A549 (cell line): Measurements from ENCODE around the gene IL17D.

Experiments used
- CTCF ChIP-seq: fragments of >200 bp; sonication (Bioruptor Twin); formaldehyde crosslinking; IDR thresholded peaks from 3 replicates; pipeline ENCODE4 v1.5.1; 2016
- KDM5A ChIP-seq: fragments of 200-600 bp; sonication (generic); IDR thresholded peaks from 2 replicates; pipeline ENCODE4 v1.6.1; 2016; ENCODE audit warnings: antibody characterized with exemption, mild to moderate bottlenecking
- POLR2A ChIP-seq: IDR thresholded peaks from 2 replicates; pipeline ENCODE4 v1.6.1; 2012; ENCODE audit warnings: mild to moderate bottlenecking, low read length
- SREBF2 ChIP-seq: fragments of 450-650 bp; IDR thresholded peaks from 2 replicates; pipeline ENCODE4 v1.6.1; 2014; ENCODE audit warnings: mild to moderate bottlenecking, moderate library complexity
- ZC3H11A ChIP-seq: fragments of 450-650 bp; IDR thresholded peaks from 2 replicates; pipeline ENCODE4 v1.6.1; 2014; ENCODE audit warnings: antibody characterized with exemption, mild to moderate bottlenecking

GRCh38 chr13:20760872-20761271, 57.4 kb downstream of the IL17D start:
- TF ChIP-seq CTCF (no peak), POLR2A (no peak), KDM5A (no peak), ZC3H11A (no peak), SREBF2 (no peak)
